Measurements from ENCODE around the gene CCNG2.

- no peak for TF ChIP-seq GATA2 (IDR thresholded peaks at IDR 0.05; ENCODE audit: low read depth, low read length)
- TF ChIP-seq GATA3 (IDR thresholded peaks at IDR 0.05; ENCODE audit: low read depth, low read length), result no peak
Observed at GRCh38 chr4:77215107-77215506, 58.1 kb downstream of the CCNG2 start.

Data from SH-SY5Y (cell line).